MCF 10A (cell line): Measurements from ENCODE around the gene EIF2S3B. TPM values are rescaled to one million over a fixed set of nuclear protein-coding genes. Genes with fewer than 3 reads are reported as not detected.

Experiments
- BruUV-seq: library from RNA; stranded (reverse); fragments of 400-500 nt; replicated peaks from 2 replicates; lab custom pipeline; 2021; lab: Mats Ljungman, UMichigan
- CTCF ChIA-PET: fragments of 300-600 bp; sonication (Branson Sonifier 250); formaldehyde crosslinking; extraction: SDS; loops from one replicate; lab custom pipeline; 2021; ENCODE audit warnings: antibody characterized with exemption, inconsistent platforms; lab: Yijun Ruan, JAX
- POLR2A ChIA-PET: fragments of 300-600, 350-650 bp; sonication (Branson Sonifier 250); formaldehyde crosslinking; extraction: SDS; loops from one replicate; lab custom pipeline; 2020; ENCODE audit warnings: antibody characterized with exemption, inconsistent platforms; lab: Yijun Ruan, JAX
- DNase-seq: peaks from one replicate; pipeline ENCODE4 v3.0.0-alpha.2; 2018; ENCODE audit not compliant: unreplicated experiment
- H3K27ac Mint-ChIP-seq: one replicate; pipeline ENCODE4 v1.8.0; 2022; ENCODE audit warnings: mild to moderate bottlenecking, low read depth, mixed read lengths; ENCODE audit not compliant: unreplicated experiment
- H3K27me3 Mint-ChIP-seq: one replicate; pipeline ENCODE4 v1.8.0; 2022; ENCODE audit warnings: mixed read lengths; ENCODE audit not compliant: insufficient read depth, unreplicated experiment
- H3K36me3 Mint-ChIP-seq: one replicate; pipeline ENCODE4 v1.8.0; 2022; ENCODE audit warnings: mild to moderate bottlenecking, moderate library complexity, mixed read lengths; ENCODE audit not compliant: insufficient read depth, unreplicated experiment
- H3K4me1 Mint-ChIP-seq: one replicate; pipeline ENCODE4 v1.8.0; 2022; ENCODE audit warnings: mixed read lengths; ENCODE audit not compliant: insufficient read depth, unreplicated experiment
- H3K4me3 Mint-ChIP-seq: one replicate; pipeline ENCODE4 v1.8.0; 2022; ENCODE audit warnings: mild to moderate bottlenecking, moderate library complexity, mixed read lengths; ENCODE audit not compliant: unreplicated experiment
- H3K9me3 Mint-ChIP-seq: one replicate; pipeline ENCODE4 v1.8.0; 2022; ENCODE audit warnings: mixed read lengths; ENCODE audit not compliant: unreplicated experiment
- intact Hi-C: fragments of 100-400 bp; cut with micrococcal nuclease; formaldehyde crosslinking; loops from 2 replicates; pipeline ENCODE4 v1.14.1; 2022
- total RNA-seq: library from RNA; stranded (reverse); gene quantifications from 2 replicates; pipeline ENCODE4 v1.2.3, GENCODE V29; 2022
- TF ChIP-seq, protein P1 (sequence below): fragments of 200-600 bp; IDR thresholded peaks from one replicate; pipeline ENCODE4 v1.8.0; 2022; ENCODE audit warnings: antibody characterized with exemption, mild to moderate bottlenecking; ENCODE audit not compliant: unreplicated experiment

The EIF2S3B gene
- total RNA-seq, 1 experiment from 2014 or later, result 9.3 TPM

- no peaks in the 10 kb centered on the region for H3K9me3 Mint-ChIP-seq
- no TSS peak for BruUV-seq
- POLR2A ChIA-PET, result no interaction called here
- H3K27me3 Mint-ChIP-seq, result no peaks in the 10 kb centered on the region
- H3K4me1 Mint-ChIP-seq, result no peaks in the 10 kb centered on the region
- no peak for DNase-seq
- no peak overlapping the region for H3K4me3 Mint-ChIP-seq
- no peaks in the 10 kb centered on the region for H3K36me3 Mint-ChIP-seq
- intact Hi-C loops, result no loop called here
- no peak overlapping the region for H3K27ac Mint-ChIP-seq
- CTCF ChIA-PET, result interaction anchor here (1.0 to 3.0 kb wide), 4 partner anchors 10 to 276 kb away, joined by 4 to 9 read pairs (median 4); no protein-coding TSS in a partner anchor
- TF ChIP-seq, protein P1, sequence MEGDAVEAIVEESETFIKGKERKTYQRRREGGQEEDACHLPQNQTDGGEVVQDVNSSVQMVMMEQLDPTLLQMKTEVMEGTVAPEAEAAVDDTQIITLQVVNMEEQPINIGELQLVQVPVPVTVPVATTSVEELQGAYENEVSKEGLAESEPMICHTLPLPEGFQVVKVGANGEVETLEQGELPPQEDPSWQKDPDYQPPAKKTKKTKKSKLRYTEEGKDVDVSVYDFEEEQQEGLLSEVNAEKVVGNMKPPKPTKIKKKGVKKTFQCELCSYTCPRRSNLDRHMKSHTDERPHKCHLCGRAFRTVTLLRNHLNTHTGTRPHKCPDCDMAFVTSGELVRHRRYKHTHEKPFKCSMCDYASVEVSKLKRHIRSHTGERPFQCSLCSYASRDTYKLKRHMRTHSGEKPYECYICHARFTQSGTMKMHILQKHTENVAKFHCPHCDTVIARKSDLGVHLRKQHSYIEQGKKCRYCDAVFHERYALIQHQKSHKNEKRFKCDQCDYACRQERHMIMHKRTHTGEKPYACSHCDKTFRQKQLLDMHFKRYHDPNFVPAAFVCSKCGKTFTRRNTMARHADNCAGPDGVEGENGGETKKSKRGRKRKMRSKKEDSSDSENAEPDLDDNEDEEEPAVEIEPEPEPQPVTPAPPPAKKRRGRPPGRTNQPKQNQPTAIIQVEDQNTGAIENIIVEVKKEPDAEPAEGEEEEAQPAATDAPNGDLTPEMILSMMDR, result no peak
These were observed 6.2 kb downstream of the EIF2S3B start for GRCh38 chr12:10511756-10512355.

GRCh38 chr12:10512798-10513197 lies 7.1 kb downstream of the EIF2S3B start:
- Mint-ChIP-seq H3K36me3 (no peaks in the 10 kb centered on the region), H3K27me3 (no peaks in the 10 kb centered on the region), H3K9me3 (no peaks in the 10 kb centered on the region), H3K27ac (no peak overlapping the region), H3K4me3 (no peak overlapping the region), H3K4me1 (no peaks in the 10 kb centered on the region)
- TF ChIP-seq, protein P1, result no peak
- intact Hi-C loops, result no loop called here
- BruUV-seq, result no TSS peak
- ChIA-PET CTCF (interaction anchor here (3.0 kb wide), 1 partner anchor 277 kb away, joined by 9 read pairs; no protein-coding TSS in a partner anchor), POLR2A (no interaction called here)
- DNase-seq, result no peak

- POLR2A ChIA-PET, result no interaction called here
- CTCF ChIA-PET, result no interaction called here
These were observed 15.9 kb downstream of the EIF2S3B start for GRCh38 chr12:10521555-10521954.

GRCh38 chr12:10528174-10528953 lies 22.7 kb downstream of the EIF2S3B start:
- H3K4me3 Mint-ChIP-seq, result no peak overlapping the region
- POLR2A ChIA-PET, result no interaction called here

More at GRCh38 chr12:10521555-10521954, 15.9 kb downstream of the EIF2S3B start:
- BruUV-seq, result no TSS peak
- Mint-ChIP-seq H3K36me3 (no peaks in the 10 kb centered on the region), H3K27me3 (no peaks in the 10 kb centered on the region), H3K27ac (no peak overlapping the region), H3K4me3 (no peak overlapping the region), H3K4me1 (no peaks in the 10 kb centered on the region), H3K9me3 (no peaks in the 10 kb centered on the region)
- no peak for DNase-seq
- TF ChIP-seq, protein P1, result no peak
- intact Hi-C loops, result no loop called here

More at GRCh38 chr12:10528174-10528953, 22.7 kb downstream of the EIF2S3B start:
- intact Hi-C loops, result no loop called here
- TF ChIP-seq, protein P1, result no peak
- BruUV-seq, result no TSS peak
- Mint-ChIP-seq H3K9me3 (no peaks in the 10 kb centered on the region), H3K27ac (no peak overlapping the region), H3K36me3 (no peaks in the 10 kb centered on the region), H3K4me1 (no peaks in the 10 kb centered on the region), H3K27me3 (no peaks in the 10 kb centered on the region)
- no peak for DNase-seq
- CTCF ChIA-PET, result no interaction called here
